HG02798 (cell line): ENCODE data around the gene BRAT1.

ENCODE experiments used
- ATAC-seq: cut with Tn5 transposase; IDR thresholded peaks from one replicate; pipeline ENCODE4 v1.9.1; 2021; ENCODE audit warnings: mild to moderate bottlenecking; ENCODE audit not compliant: unreplicated experiment, poor library complexity

Gene BRAT1

DNA sequence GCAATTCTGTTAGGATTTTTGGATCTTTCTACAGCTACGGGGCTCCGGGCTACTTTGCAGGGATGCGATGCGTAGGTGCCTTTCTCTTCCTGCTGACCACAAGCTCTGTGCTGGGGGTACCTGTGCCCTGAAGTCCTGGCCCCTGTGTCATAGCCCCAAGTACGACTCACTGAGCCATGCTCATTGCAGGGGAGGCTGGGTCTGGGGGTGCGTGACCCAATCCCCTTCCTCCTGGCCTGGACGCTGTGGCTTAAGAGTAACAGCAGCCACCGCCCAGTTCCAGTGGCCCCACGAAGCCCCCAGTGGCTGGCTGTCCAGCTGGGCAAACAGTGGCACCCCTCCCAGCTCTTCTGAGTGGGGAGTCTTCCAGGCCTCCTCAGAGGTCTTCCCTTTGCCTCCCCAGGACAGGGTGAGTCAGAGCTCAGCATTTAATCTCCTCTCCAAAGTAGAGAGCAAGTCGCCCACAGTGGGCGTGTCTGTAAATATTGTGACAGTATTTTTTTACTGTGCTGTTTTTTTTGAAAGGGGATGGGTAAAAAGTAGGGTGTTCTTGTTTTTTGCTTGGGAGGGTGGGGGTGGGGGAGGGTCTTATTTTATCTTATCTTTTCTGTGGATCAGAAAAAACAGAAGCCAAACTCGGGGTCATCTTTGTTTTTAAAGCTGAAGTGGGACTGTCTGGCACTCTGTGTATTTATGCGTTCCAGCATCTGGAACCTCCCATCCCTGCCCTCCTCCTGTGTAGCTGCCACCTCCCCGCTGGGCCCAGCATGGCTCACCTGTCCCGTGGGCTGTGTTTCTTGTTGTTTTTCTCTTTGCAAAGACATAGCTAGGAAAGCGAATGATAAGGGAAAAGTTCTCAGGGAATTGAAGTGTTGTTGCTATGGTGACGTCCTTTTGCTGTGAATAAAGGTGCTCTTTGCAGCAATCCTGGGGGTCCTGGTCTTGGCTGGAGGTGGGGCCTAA is 27.5 kb downstream of the BRAT1 start:
- no peak for ATAC-seq

DNA sequence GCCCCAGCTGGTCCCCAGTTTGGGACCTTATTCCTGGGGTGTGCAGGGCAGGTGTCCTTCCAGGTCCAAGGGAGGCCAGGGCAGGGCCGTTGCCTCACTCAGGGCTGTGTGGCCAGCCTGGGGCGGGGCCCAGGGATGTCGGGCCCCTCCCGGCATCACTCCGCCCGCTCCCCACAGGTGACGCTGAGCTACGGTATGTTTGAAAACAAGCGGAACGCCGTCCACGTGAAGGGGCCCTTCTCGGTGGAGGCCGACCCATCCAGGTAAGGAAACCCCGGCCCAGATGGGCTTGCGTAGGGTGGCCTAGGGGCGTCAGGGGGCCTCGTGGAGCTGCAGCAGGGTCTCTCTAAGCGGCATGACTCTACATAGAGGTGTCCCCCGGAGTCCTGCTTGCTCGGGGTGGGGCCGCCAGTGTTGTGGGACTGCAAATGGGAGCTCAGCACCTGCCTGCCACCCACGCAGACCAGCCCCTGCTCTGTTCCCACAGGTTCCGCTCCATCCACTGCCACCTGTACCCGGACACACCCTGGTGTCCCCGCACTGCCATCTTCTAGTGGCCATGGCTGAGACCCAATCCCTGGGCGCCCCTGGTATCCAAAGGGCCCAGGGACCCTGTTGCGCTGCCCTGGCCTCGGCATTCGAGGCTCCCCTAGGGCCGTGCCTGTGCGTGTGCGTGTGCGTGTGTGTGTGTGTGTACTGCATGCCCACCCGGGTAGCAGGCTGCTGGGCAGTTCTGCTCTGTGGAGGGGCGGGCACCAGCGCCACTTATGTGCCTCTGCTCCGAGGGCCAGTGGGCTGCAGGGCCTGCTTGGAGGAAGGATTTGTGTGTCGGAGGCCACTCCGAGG is 28.4 kb downstream of the BRAT1 start:
- no peak for ATAC-seq

DNA sequence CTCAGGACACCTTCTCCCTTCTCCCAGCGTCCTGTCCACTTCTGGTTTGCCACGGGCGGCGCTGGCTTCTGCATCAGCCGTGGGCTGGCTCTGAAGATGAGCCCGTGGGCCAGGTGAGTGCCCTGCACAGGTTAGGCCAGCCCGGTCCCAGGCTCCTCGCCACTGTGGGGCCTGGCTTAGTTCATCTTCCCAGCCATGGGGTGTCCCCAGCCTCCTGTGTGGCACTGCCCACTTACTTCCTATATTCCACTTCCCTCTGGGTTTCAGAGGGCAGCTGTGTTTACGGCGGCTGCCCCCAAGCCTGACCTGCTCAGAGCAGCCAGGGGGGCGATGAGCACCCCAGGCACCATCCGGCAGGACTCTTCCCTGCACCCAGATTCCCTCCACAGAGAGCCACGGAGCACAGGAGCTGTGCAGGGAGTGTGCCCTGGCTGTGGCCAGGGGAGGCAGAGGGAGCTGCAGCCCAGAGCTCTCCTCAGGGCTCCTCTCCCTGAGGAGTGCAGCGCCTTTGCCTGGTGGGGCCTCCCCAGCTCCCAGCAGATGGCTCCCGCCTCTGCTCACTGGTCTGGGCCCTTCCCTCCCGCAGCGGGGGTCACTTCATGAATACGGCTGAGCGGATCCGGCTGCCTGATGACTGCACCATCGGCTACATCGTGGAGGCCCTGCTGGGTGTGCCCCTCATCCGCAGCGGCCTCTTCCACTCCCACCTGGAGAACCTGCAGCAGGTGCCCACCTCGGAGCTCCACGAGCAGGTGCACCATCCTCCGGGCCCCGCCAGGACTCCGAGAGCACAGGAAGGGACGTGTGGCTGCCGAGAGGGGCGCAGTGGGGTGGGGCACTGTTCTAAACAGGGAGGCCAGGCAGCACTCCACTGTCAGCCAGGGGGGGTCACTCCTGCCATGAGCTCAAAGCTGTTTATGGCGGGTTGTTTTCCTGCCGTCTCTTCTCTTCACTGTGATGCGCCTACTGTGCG is 29.4 kb downstream of the BRAT1 start:
- no peak for ATAC-seq

DNA sequence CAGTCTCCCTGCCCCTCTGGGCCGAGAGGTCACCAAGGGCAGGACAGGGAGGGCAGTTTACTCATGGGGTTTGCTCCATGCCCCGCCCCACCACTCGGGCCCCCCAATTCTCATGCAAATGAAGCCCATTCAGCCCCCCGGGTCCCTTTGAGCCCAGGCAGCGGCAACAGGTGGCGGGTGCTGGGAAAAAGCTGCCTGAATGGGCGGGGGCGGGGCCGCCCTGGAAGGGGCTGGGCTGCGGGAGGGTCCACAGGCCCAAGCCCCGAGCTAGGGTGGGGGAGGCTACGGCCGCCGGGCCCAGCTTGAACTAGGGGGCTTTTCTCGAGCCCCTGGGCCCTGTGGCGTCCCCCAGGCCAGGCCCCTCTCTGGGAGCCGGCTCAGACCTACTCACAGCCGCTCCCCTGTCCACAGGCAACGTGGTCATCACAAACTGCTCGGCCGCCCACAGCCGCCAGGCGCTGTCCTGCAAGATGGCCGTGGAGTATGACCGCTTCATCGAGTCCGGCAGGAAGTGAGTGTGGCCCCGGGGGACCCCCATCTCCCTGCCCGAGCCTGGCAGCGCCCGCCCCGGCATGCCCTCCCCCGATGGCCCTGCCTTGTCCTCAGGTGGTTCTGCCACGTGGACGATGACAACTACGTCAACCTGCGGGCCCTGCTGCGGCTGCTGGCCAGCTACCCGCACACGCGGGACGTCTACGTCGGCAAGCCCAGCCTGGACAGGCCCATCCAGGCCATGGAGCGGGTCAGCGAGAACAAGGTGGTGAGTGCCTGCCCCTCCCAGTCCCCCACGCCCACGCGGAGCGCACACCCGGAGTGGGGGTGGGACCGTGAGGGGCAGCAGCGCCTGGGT is 30.3 kb downstream of the BRAT1 start:
- no peak for ATAC-seq

DNA sequence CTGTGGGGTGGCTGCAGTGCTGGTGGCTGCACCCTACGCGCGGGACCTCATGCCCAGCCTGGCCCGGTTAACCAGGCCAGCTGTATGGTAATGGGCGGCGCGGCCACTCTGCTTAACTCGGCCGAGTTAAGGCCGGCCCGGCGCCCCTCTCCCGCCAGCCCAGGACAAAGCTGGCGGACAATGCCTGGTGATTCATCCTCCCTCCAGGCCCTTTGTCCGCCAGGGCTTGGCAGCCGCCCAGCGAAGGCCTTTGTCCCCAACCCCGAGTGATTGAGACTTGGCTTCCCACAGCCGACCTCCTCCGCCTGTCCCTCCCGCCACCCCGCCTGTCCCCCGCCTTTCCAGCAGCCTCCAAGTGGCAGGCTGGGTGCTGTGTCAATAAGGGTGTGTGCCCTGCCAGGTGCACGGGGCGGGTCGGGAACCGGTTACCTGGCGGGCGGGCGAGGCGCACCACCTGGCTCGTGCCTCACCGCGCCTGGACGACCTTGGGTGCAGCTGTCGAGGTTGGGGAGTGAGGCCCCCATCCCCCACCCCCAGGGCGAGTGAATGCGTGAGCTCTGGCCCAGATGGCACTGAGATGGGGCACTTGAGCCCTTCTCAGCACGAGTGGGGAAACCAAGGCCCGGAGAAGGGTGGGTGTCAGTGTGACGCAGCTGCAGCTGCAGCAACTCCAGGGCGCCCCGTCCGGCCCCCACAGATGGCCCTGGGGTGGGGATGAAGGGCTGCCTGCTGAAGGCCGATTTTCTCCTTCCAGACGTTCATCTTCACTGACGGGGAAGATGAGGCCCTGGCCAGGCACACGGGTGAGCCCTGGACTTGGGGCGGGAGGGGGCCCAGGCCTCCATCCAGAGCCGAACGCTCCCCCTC is 31.1 kb downstream of the BRAT1 start:
- no peak for ATAC-seq

DNA sequence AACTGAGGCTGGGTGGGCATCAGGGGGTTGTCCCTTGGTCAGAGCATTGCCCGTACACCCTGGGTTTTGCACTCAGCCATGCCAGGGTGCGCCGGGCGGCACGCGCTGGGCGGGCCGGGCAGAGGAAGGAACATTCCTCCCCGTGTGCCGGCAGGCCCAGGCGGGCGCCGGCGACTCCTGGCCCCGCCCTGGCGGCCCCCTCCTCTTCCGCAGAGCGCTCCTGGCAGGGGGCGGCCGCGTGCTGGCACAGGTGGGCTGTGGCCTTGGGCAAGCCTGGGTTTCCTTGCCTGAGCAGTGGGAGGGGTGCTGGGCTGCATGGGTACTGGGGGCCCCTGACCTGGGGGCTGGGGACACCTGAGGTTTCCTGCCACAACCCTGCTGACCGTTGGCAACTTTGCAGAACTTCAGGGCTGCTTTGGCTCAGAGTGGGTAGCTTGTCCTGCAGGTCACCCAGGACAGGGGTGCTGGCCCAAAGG is 31.8 kb downstream of the BRAT1 start:
- no peak for ATAC-seq

DNA sequence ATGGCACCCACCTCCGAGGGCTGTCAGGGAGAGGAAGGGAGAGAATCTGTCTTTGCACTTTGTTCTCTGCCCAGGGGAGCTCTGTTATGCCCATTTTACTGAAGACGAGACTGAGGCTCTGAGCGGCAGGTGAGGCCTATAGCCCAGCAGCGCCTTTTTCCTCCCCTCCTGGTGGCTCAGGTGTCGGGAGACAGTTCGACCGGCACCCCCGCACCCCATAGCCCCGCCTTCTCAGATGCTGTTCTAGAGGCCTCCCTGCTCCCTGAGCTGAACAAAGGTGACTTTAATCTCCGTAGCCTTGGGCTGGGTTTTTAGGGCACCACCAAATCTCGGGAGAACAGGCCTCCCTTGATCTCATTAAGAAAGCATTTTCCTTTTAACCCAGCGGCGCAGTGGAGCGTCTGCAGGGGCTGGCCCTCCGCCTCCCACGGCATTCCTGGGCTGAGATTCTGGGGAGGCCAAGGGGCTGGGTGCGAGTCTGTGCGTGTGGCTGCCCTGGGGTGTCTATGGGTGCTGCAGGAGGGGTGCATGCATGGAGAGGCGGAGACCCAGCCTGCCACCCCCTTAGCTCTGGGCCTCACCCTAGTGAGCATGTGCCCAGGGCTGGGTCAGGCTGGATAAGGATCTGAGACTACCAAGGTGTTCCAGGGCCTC is 32.4 kb downstream of the BRAT1 start:
- ATAC-seq: no peak

DNA sequence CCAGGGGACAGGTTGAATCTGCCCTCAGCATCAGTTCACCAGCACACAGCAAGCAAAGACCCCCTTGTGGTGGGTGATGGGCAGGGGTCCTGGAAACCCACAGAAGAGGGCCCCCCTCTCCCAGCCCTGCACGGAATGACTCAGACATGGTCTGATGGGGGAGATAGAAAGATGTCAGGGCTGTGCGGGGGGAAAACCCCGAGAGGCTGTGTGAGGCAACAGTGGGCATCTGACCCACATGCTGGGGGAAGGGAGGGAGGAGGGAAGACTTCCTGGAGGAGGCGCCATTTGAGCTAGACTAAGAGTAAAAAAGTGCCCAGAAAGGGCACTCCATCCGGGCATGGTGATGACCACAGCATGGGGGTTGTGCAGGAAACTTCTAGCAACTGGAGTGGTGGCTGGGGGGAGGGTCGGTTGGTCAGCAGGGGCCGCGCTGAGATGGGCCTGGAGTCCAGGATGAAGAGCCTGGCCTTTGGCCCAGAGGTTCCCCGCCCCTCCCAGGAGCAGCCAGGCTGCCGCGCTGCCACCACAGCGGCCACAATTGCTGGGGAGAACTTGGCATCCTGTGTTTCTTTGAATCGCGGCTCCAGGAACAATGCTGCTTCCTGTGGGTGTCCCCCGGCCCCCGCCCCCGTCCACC is 33.3 kb downstream of the BRAT1 start:
- ATAC-seq: no peak

DNA sequence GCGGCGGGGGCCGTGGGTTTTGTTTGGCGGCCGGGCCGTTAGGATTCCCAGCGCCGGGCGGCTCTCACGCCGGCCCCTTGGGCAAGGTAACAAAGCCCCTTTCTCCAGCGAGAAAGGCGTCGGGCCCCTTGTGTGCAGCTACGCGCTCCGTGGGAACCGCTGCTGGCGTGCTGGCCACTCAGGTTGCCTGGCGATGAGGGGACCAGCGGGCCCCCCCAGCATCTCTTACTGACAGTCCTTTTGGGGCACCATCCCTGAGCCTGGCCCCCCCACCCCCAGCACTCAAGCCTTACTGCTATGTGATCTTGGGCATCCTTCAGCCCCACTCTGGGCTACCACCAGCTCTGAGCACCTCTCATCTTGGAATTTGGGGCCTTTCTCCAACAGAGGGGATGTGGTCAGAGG is 34.0 kb downstream of the BRAT1 start:
- ATAC-seq: no peak

DNA sequence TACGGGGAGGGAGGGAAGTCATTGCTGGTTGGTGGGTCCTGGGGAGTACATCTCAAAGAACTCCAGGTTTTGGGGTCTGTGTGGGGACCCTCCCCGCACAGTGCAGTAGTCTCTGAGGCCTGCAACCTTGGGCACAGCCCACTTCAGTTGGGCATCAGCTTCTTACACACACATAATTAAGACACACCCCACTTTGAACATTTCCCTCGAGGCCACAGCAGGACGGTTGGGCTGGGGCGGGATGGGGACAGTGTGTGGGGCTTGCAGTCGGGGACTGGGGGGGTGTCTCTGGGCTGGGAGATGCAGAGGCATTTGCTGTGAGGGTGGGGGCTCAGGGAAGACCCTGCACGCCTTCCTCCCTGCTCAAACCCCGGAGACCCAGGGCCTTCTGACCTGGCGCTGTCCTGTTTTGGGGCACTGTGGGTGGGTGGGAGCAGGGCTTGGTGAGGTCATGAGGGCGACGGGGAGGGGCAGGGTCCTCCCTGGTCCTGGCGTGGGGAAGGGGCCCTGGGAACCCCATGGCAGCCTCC is 34.5 kb downstream of the BRAT1 start:
- no peak for ATAC-seq

DNA sequence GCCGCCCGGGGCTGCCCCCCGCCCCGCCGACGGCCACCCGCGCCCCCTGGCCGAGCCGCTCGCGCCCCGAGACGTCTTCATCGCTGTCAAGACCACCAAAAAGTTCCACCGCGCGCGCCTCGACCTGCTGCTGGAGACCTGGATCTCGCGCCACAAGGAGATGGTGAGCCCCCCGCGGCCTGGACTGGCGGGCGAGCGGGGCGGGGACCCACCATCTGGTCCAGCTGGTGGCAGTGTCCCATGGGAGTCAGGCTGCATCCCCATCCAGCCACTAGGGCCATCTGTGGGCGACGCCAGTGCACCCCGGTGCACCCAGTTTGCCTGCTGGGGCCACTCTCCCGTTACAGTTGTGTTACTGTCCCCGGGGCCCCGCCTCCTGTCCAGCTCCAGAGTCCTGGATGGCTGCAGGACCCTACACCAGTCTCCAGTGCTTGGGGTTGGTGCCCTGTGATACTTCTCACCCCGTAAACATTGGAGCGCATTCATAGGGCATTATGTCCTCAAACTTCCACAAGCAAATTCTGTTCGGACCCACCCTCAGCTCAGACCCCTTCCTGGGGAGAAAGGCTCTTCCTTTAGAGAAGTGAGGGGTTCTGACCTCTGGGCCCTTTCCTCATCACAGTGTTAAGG is 35.1 kb downstream of the BRAT1 start:
- no peak for ATAC-seq

DNA sequence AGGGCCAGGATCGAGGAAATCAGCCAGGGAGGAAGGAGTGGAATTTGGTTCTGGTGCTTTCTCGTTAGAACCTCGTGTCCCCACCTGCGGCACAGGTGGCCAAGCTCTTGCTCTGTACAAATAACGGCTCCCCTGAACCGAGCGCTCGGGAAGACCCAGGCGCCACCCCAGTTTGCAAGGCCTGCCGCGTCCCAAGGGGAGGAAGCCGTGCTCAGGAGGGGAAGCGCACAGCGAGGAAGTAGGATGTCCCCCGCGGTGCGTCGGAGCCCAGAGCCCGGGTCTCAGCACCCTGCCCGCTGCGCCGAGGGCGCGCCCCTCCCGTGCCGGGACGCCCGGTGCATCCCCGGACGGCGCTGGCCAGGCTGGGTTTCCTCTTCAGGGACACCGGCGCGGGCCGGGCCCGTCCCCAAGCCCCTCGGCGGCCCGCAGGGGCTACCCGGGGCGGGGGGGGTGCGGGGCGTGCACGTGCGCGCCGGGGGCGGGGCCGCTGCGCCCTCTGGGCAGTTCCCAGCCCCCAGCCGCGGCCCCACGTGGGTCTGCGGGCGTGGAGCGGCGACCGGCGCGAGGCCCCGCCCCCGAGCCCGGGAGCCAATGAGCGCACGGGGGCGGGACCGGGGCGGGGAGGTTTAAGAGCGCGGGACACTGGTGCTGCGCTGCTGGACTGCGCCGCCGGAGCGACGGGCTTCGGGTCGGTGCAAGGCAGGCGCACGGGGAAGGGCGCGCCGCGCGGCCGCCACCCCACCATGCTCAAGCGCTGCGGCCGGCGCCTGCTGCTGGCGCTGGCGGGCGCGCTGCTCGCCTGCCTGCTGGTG is 36.0 kb downstream of the BRAT1 start, which contains the start of gene LFNG:
Gene LFNG, plus strand, starts transcription at position 656 of the 812 bp plus-strand sequence. Its CDS starts 88 bp downstream, at position 744.
- ATAC-seq: peak; percentile 91

DNA sequence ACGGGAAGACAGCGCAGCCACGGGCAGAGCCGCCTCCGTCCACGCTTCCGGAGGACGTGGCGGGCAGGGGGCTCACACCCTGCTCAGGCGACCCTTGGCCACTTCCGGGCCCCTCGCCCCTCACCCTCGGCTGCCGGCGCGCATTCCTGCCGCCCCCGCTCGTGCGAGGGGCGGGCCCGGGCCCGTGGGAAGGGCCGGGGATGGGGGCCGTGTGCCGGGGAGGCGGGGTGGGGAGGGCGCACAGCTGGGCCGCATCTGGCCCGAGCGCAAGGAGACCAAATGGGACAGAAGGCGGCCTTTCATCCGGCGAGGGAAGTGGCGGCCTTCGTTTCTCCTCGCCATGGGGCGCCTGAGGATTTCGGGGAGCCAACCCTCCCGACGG is 36.6 kb downstream of the BRAT1 start:
- ATAC-seq: no peak

DNA sequence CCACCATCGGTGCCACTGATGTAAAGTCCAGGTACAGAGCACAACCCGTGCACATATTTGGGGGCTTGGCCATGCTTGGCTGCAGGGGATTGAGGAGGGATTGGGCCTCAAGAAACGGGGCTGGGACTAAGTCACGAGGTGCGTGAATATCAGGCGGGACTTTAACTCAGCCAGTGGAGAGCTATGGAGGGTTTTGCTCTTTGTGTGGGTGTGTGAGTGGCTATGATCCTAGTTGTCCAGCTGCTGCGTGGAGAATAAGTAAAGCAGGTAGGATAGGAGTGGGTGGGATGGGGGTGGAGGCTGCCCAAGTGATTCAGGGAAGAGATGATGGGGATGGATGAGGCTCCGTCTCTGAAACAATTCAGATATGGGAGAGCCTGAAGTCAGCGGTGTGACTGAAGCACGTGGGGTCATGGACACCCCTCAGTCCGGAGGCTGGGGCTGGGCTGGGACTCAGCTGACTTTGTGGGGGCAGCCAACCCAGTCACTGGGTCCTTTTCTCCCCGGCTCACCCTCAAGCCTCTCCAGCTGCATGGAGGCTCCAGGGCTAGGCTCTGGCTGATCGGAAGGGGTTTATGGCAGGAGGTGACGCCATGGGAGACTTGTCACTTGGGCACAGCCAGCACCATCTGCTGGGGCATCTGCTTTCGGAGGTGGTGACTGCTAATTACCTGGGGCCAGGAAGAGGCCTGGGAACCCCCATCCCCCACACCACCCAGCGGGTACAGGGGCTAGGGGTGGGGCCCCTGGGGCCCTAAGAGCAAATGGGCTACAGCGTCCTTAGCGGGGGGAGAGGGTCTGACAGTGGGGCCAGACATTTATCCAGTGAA is 37.4 kb downstream of the BRAT1 start:
- ATAC-seq: no peak

DNA sequence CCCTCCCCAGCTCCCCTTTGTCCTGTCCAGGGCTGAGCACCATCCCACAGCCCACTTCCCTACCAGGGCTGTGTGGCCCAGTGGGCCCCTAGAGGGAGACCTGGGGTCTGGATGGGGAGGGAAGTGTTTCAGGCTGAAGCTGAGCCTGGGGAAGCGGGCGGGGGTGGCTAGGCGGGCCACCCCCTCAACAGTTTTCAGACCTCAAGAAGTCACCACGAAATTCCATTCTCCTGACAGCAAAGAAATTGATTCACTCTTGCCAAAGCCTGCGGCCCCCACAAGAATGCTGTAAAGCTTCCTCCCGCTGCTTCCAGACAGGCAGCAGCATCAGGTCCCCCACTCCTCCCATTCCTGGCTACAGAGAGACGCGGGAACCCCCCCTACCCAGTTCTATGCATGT is 38.3 kb downstream of the BRAT1 start:
- ATAC-seq: no peak
